PC-3 (cell line): ENCODE data around the gene NLRP1. TPM values are rescaled to one million over a fixed set of nuclear protein-coding genes. Genes with fewer than 3 reads are reported as not detected.

Source experiments
- ATAC-seq: fragments of 200-7000 bp; cut with Tn5 transposase; 2 replicates; pipeline ENCODE4 v1.9.1; 2020; ENCODE audit warnings: mild to moderate bottlenecking, moderate library complexity
- BruUV-seq: library from RNA; stranded (reverse); fragments of 400-500 nt; replicated peaks from 2 replicates; lab custom pipeline; 2021; lab: Mats Ljungman, UMichigan
- CTCF ChIA-PET: fragments of 300-600 bp; sonication (Branson Sonifier 250); formaldehyde crosslinking; loops from one replicate; lab custom pipeline; 2022; ENCODE audit warnings: antibody characterized with exemption; lab: Charles Lee
- POLR2A ChIA-PET: fragments of 300-600 bp; sonication (Branson Sonifier 250); formaldehyde crosslinking; loops from one replicate; lab custom pipeline; 2022; ENCODE audit warnings: antibody characterized with exemption; ENCODE audit not compliant: unreplicated experiment; lab: Charles Lee
- DNase-seq: peaks from one replicate; pipeline ENCODE4 v3.0.0-alpha.2; 2015
- H2AFZ ChIP-seq: fragments of 300-600 bp; sonication (generic); 2 replicates; pipeline ENCODE4 v1.6.0; 2016; ENCODE audit warnings: antibody characterized with exemption, low read length
- H3F3A ChIP-seq: fragments of 300-600 bp; sonication (generic); one replicate; pipeline ENCODE4 v1.6.0; 2017; ENCODE audit warnings: antibody characterized with exemption, low read length, control low read depth, mild to moderate bottlenecking; ENCODE audit not compliant: unreplicated experiment
- H3K27ac ChIP-seq: fragments of 300-600 bp; sonication (generic); 2 replicates; pipeline ENCODE4 v1.5.1; 2016; ENCODE audit warnings: mild to moderate bottlenecking, low read length
- H3K27me3 ChIP-seq: fragments of 300-600 bp; sonication (generic); 2 replicates; pipeline ENCODE4 v1.6.1; 2016; ENCODE audit warnings: low read length, mixed read lengths
- H3K36me3 ChIP-seq: fragments of 300-600 bp; sonication (generic); 2 replicates; pipeline ENCODE4 v1.6.1; 2016; ENCODE audit warnings: low read depth, mixed run types, low read length, mixed read lengths
- H3K4me1 ChIP-seq: fragments of 300-600 bp; sonication (generic); 2 replicates; pipeline ENCODE4 v1.5.1; 2016; ENCODE audit warnings: low read length; ENCODE audit not compliant: insufficient read depth
- H3K4me2 ChIP-seq: fragments of 300-600 bp; sonication (generic); 2 replicates; pipeline ENCODE4 v1.6.0; 2016; ENCODE audit warnings: low read length
- H3K4me3 ChIP-seq: fragments of 300-600 bp; sonication (generic); 2 replicates; pipeline ENCODE4 v1.5.1; 2016; ENCODE audit warnings: mild to moderate bottlenecking, low read length, mixed read lengths
- H3K79me2 ChIP-seq: fragments of 300-600 bp; sonication (generic); 2 replicates; pipeline ENCODE4 v1.6.1; 2017; ENCODE audit warnings: low read length, mixed read lengths
- H3K9ac ChIP-seq: fragments of 300-600 bp; sonication (generic); 2 replicates; pipeline ENCODE4 v1.6.0; 2016; ENCODE audit warnings: mild to moderate bottlenecking, low read length
- H3K9me2 ChIP-seq: fragments of 300-600 bp; sonication (generic); replicated peaks from 2 replicates; pipeline ENCODE4 v1.6.1; 2016; ENCODE audit warnings: mixed run types, low read length, mixed read lengths
- H3K9me3 ChIP-seq: fragments of 300-600 bp; sonication (generic); 2 replicates; pipeline ENCODE4 v1.6.1; 2016; ENCODE audit warnings: low read length, mixed read lengths
- H4K20me1 ChIP-seq: fragments of 300-600 bp; sonication (generic); 2 replicates; pipeline ENCODE4 v1.6.1; 2016; ENCODE audit warnings: low read length, mixed read lengths
- EZH2 ChIP-seq: fragments of 300-600 bp; sonication (generic); IDR thresholded peaks from one replicate; pipeline ENCODE4 v1.6.1; 2017; ENCODE audit warnings: antibody characterized with exemption, mild to moderate bottlenecking, low read length; ENCODE audit not compliant: unreplicated experiment
- EZH2phosphoT487 ChIP-seq: fragments of 300-600 bp; sonication (generic); IDR thresholded peaks from 2 replicates; pipeline ENCODE4 v1.6.1; 2018; ENCODE audit warnings: mild to moderate bottlenecking, antibody characterized with exemption, low read length, borderline replicate concordance
- intact Hi-C: fragments of 100-400 bp; cut with micrococcal nuclease; formaldehyde crosslinking; loops from 2 replicates; pipeline ENCODE4 v1.9.0; 2023
- total RNA-seq: library from RNA; depleted of rRNA; stranded (reverse); fragments of >200 nt; gene quantifications from 2 replicates; pipeline ENCODE4 v1.2.3, GENCODE V29; 2014
- TF ChIP-seq, protein P1 (sequence below): fragments of 300-600 bp; sonication (generic); conservative IDR thresholded peaks from 2 replicates; pipeline ENCODE4 v1.5.1; 2017; ENCODE audit warnings: antibody characterized with exemption, low read depth, mild to moderate bottlenecking, low read length

NLRP1 gene
- total RNA-seq, 1 experiment from 2014 or later, result 1.8 TPM

DNA sequence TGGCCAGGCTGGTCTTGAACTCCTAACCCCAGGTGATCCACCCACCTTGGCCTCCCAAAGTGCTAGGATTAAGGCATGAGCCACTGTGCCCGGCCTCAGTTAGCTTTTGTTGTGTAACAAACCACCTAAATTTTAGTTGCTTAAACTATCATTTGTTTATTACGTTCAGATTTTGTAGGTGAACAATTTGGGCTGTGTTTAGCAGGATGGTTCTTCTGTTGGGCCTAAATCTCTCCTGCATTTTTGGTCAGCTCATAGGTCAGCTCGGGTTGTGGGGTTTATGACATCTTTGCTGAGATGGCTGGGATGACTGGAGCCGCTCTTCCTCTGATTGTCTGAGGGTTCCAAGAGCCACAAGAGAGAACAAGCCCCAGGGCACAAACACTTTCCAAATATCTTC, 21.1 kb upstream of the NLRP1 start:
- no peaks in the 10 kb centered on the region for H3K79me2 ChIP-seq
- TF ChIP-seq EZH2, result no peak
- TF ChIP-seq, protein P1, sequence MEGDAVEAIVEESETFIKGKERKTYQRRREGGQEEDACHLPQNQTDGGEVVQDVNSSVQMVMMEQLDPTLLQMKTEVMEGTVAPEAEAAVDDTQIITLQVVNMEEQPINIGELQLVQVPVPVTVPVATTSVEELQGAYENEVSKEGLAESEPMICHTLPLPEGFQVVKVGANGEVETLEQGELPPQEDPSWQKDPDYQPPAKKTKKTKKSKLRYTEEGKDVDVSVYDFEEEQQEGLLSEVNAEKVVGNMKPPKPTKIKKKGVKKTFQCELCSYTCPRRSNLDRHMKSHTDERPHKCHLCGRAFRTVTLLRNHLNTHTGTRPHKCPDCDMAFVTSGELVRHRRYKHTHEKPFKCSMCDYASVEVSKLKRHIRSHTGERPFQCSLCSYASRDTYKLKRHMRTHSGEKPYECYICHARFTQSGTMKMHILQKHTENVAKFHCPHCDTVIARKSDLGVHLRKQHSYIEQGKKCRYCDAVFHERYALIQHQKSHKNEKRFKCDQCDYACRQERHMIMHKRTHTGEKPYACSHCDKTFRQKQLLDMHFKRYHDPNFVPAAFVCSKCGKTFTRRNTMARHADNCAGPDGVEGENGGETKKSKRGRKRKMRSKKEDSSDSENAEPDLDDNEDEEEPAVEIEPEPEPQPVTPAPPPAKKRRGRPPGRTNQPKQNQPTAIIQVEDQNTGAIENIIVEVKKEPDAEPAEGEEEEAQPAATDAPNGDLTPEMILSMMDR, result no peak
- TF ChIP-seq EZH2phosphoT487, result no peak
- H4K20me1 ChIP-seq, result no peaks in the 10 kb centered on the region
- H3K27ac ChIP-seq, result no peak overlapping the region
- H3K36me3 ChIP-seq, result no peaks in the 10 kb centered on the region
- ChIA-PET CTCF (no interaction called here), POLR2A (no interaction called here)
- H3K9me2 ChIP-seq, result no peaks in the 10 kb centered on the region
- intact Hi-C loops, result no loop called here
- no peak overlapping the region for H2AFZ ChIP-seq
- no peaks in the 10 kb centered on the region for H3K4me1 ChIP-seq
- no peaks in the 10 kb centered on the region for H3K9me3 ChIP-seq
- no peak overlapping the region for H3K4me2 ChIP-seq
- H3K4me3 ChIP-seq, result no peak overlapping the region
- no peak for ATAC-seq
- H3F3A ChIP-seq, result no peaks in the 10 kb centered on the region
- DNase-seq, result no peak
- no TSS peak for BruUV-seq
- peaks cover 4% of the 10 kb centered on the region for H3K27me3 ChIP-seq
- no peak overlapping the region for H3K9ac ChIP-seq

DNA sequence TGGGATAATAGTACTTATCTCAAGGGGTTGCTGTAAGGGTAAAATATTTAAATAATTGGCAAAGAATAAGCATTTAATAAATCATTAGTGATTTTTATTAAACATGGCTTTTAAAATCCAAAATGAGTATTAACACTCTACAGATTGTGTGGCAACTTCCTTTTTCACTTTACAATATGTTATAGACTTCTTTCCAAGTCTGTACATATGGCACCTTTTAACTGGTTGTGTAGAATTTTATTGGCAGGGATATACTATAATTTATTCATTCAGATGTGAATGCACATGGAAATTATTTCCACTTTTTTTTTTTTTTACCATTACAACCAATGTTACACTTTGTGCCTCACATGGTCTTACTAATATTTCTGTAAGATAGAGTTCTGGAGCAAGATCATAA, 15.7 kb upstream of the NLRP1 start:
- intact Hi-C loops, result no loop called here
- no peak overlapping the region for H3K4me2 ChIP-seq
- no peaks in the 10 kb centered on the region for H4K20me1 ChIP-seq
- no peaks in the 10 kb centered on the region for H3K79me2 ChIP-seq
- peaks cover 4% of the 10 kb centered on the region for H3K27me3 ChIP-seq
- TF ChIP-seq, protein P1, result no peak
- H3K4me1 ChIP-seq, result no peaks in the 10 kb centered on the region
- H2AFZ ChIP-seq, result no peak overlapping the region
- ATAC-seq (no peak), DNase-seq (no peak)
- no peaks in the 10 kb centered on the region for H3F3A ChIP-seq
- H3K9me3 ChIP-seq, result no peaks in the 10 kb centered on the region
- no peak overlapping the region for H3K4me3 ChIP-seq
- H3K9me2 ChIP-seq, result no peaks in the 10 kb centered on the region
- no TSS peak for BruUV-seq
- no peak overlapping the region for H3K27ac ChIP-seq
- CTCF ChIA-PET, result no interaction called here
- POLR2A ChIA-PET, result no interaction called here
- no peaks in the 10 kb centered on the region for H3K36me3 ChIP-seq
- H3K9ac ChIP-seq, result no peak overlapping the region

DNA sequence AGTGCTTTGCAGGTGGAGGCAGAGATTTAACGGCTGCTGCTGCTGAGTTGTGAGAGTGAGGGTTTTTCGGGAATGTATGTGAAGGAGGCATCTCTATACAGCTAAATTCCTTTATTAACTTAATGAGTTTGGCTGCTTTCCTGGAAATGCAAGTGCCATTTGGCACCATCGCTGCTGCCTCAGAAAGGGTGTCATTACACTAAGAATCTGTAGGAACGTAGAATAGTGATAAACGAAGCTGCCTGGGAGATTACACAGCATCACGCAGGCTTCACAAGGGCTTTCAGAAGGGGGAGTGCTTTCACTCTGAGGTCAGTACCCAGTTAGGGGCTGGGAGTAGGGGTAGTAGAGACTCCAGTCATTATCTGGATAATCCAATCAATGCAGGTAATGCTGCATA, 14.1 kb upstream of the NLRP1 start:
- no peak overlapping the region for H3K4me2 ChIP-seq
- TF ChIP-seq, protein P1, result no peak
- no peak for TF ChIP-seq EZH2phosphoT487
- TF ChIP-seq EZH2, result no peak
- no peaks in the 10 kb centered on the region for H3K9me3 ChIP-seq
- H3K27ac ChIP-seq, result no peak overlapping the region
- H3K4me3 ChIP-seq, result no peak overlapping the region
- BruUV-seq, result no TSS peak
- no peaks in the 10 kb centered on the region for H4K20me1 ChIP-seq
- ATAC-seq, result no peak
- no peaks in the 10 kb centered on the region for H3K9me2 ChIP-seq
- H3K27me3 ChIP-seq, result peaks cover 4% of the 10 kb centered on the region
- H3K9ac ChIP-seq, result no peak overlapping the region
- H3K4me1 ChIP-seq, result no peaks in the 10 kb centered on the region
- POLR2A ChIA-PET, result no interaction called here
- H3K79me2 ChIP-seq, result no peaks in the 10 kb centered on the region
- H3F3A ChIP-seq, result no peaks in the 10 kb centered on the region
- intact Hi-C loops, result loop anchor here (10.0 kb wide), 1 partner anchor 466 kb away; no protein-coding TSS in a partner anchor
- DNase-seq, result no peak
- H2AFZ ChIP-seq, result no peak overlapping the region
- CTCF ChIA-PET, result no interaction called here
- no peaks in the 10 kb centered on the region for H3K36me3 ChIP-seq
